H1 (cell line): ENCODE measurements around the gene LRP1. TPM values are rescaled to one million over a fixed set of nuclear protein-coding genes. Genes with fewer than 3 reads are reported as not detected.

Experiments used
- ASH2L ChIP-seq: fragments of 200-600, 300-600 bp; sonication (generic); IDR thresholded peaks from one replicate; pipeline ENCODE4 v1.7.1; 2017; ENCODE audit warnings: low read length
- CHD2 ChIP-seq: IDR thresholded peaks from 2 replicates; pipeline ENCODE4 v1.6.1; 2012; ENCODE audit warnings: low read length, improper control_type of control experiment
- CREB1 ChIP-seq: IDR thresholded peaks from 2 replicates; pipeline ENCODE4 v1.6.1; 2012; ENCODE audit warnings: inconsistent platforms
- CTBP2 ChIP-seq: IDR thresholded peaks from 2 replicates; pipeline ENCODE4 v1.7.0; 2011; ENCODE audit warnings: borderline replicate concordance, mild to moderate bottlenecking, moderate library complexity, mixed read lengths, low read length; ENCODE audit not compliant: insufficient read depth, insufficient read length
- EGR1 ChIP-seq: IDR thresholded peaks from 2 replicates; pipeline ENCODE4 v1.6.1; 2011; ENCODE audit warnings: low read depth, low read length, borderline replicate concordance
- KDM5A ChIP-seq: fragments of 200-600 bp; IDR thresholded peaks from 2 replicates; pipeline ENCODE4 v1.7.1; 2012; ENCODE audit warnings: mild to moderate bottlenecking, low read length, inconsistent platforms, mixed read lengths
- SIN3A ChIP-seq, 2 experiments: IDR thresholded peaks in 1 of 2; conservative IDR thresholded peaks in 1 of 2; 2 replicates each; pipeline ENCODE4 v1.6.1; 2011 to 2012; ENCODE audit warnings: low read length in 2 of 2, improper control_type of control experiment in 1 of 2, low read depth in 1 of 2, mild to moderate bottlenecking in 1 of 2
- SIRT6 ChIP-seq: IDR thresholded peaks from one replicate; pipeline ENCODE4 v1.7.1; 2012; ENCODE audit warnings: low read length, inconsistent platforms
- SP1 ChIP-seq: IDR thresholded peaks from 2 replicates; pipeline ENCODE4 v1.6.1; 2011; ENCODE audit warnings: low read depth, low read length
- SP4 ChIP-seq: IDR thresholded peaks from 2 replicates; pipeline ENCODE4 v1.6.1; 2012; ENCODE audit warnings: low read length, inconsistent platforms
- SUZ12 ChIP-seq: fragments of 200-600 bp; sonication (generic); IDR thresholded peaks from 2 replicates; pipeline ENCODE4 v1.6.1; 2012; ENCODE audit warnings: mild to moderate bottlenecking, inconsistent platforms, low read length, moderate library complexity, mixed read lengths
- TEAD4 ChIP-seq: IDR thresholded peaks from 2 replicates; pipeline ENCODE4 v1.6.1; 2012; ENCODE audit warnings: low read depth, low read length, inconsistent platforms, mixed read lengths
- polyA plus RNA-seq, 7 experiments: library from polyadenylated mRNA; depleted of rRNA in 3 of 7; stranded (reverse) in 5 of 7; unstranded in 2 of 7; fragments of >200 nt in 5 of 7; fragments of 200-250 nt in 2 of 7; gene quantifications; 1 replicate in 5 of 7; 2 replicates in 1 of 7; 4 replicates in 1 of 7; pipeline versions ENCODE4 v1.2.1 to v1.2.3, GENCODE V29; 2011 to 2013; ENCODE audit warnings: missing spikeins in 2 of 7, mixed read lengths in 2 of 7
- total RNA-seq: library from RNA; stranded (reverse); fragmentation: NEBNext Ultra II Directional; extraction: Animal tissue kit (Norgen Biotek cat#: 25700); gene quantifications from 2 replicates; pipeline ENCODE4 v1.2.1, GENCODE V29; 2021
- TF ChIP-seq, protein P1 (sequence below), 3 experiments: IDR thresholded peaks; 1 replicate in 2 of 3; 2 replicates in 1 of 3; pipeline versions ENCODE4 v1.5.1 to v1.6.1; 2011; ENCODE audit warnings: low read length in 3 of 3, mild to moderate bottlenecking in 3 of 3, inconsistent platforms in 2 of 3, low read depth in 1 of 3, moderate library complexity in 1 of 3; ENCODE audit not compliant: insufficient read depth in 1 of 3; ENCODE audit errors: control extremely low read depth in 1 of 3
- TF ChIP-seq, protein P2 (sequence below): IDR thresholded peaks from 2 replicates; pipeline ENCODE4 v1.6.1; 2012; ENCODE audit warnings: inconsistent platforms
- TF ChIP-seq, protein P3 (sequence below): IDR thresholded peaks from 2 replicates; pipeline ENCODE4 v1.6.1; 2011; ENCODE audit warnings: low read depth, mild to moderate bottlenecking, low read length; ENCODE audit not compliant: insufficient read depth

Gene LRP1
- total and polyA plus RNA-seq, 2 of the 8 experiments (the other 6 are each of a cell fraction or from before 2014, with no cell fraction given): 35.3 to 92.5 TPM

DNA sequence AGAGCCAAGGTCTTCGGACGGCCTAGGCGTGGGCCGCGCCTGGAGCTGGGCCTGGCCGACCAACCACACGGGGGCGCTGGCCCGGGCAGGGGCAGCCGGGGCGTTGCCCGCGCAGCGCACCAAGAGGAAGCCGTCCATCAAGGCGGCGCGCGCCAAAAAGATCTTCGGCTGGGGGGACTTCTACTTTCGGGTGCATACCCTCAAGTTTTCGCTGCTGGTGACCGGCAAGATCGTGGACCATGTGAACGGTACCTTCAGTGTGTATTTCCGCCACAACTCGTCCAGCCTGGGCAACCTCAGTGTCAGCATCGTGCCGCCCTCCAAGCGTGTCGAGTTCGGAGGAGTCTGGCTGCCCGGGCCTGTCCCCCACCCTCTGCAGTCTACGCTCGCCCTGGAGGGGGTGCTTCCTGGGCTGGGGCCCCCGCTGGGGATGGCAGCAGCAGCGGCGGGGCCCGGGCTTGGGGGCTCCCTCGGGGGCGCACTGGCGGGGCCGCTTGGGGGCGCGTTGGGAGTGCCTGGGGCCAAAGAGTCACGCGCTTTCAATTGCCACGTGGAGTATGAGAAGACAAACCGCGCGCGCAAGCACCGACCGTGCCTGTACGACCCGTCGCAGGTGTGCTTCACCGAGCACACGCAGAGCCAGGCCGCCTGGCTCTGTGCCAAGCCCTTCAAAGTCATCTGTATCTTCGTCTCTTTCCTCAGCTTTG lies 96.8 kb downstream of the LRP1 start (continued):
- TF ChIP-seq ASH2L (peak; percentile 56), CHD2 (0 out of 2 replicates have a peak, but pooled peaks have one; percentile 32), SIN3A (conservative IDR thresholded peaks at IDR 0.05 in 1 of 2, IDR thresholded peaks at IDR 0.05 in 1 of 2; ENCODE audit: low read depth in 1 of 2, low read length in 2 of 2) (peak in 1 of 2 experiments; percentile 38; a peak in 1 of 4 replicates), CTBP2 (peak; percentile 61), SP4 (0 out of 2 replicates have a peak, but pooled peaks have one; percentile 16), EGR1 (0 out of 2 replicates have a peak, but pooled peaks have one; percentile 47), SP1 (0 out of 2 replicates have a peak, but pooled peaks have one; percentile 7), SUZ12 (peak; percentile 68), CREB1 (peak; percentile 49; the same call in 1 of the 2 replicates), SIRT6 (no peak), TEAD4 (peak; percentile 36; the same call in 1 of the 2 replicates), KDM5A (no peak)
- TF ChIP-seq, protein P1, sequence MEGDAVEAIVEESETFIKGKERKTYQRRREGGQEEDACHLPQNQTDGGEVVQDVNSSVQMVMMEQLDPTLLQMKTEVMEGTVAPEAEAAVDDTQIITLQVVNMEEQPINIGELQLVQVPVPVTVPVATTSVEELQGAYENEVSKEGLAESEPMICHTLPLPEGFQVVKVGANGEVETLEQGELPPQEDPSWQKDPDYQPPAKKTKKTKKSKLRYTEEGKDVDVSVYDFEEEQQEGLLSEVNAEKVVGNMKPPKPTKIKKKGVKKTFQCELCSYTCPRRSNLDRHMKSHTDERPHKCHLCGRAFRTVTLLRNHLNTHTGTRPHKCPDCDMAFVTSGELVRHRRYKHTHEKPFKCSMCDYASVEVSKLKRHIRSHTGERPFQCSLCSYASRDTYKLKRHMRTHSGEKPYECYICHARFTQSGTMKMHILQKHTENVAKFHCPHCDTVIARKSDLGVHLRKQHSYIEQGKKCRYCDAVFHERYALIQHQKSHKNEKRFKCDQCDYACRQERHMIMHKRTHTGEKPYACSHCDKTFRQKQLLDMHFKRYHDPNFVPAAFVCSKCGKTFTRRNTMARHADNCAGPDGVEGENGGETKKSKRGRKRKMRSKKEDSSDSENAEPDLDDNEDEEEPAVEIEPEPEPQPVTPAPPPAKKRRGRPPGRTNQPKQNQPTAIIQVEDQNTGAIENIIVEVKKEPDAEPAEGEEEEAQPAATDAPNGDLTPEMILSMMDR (IDR thresholded peaks at IDR 0.05; ENCODE audit: control extremely low read depth in 1 of 3, insufficient read depth in 1 of 3, low read depth in 1 of 3, low read length in 3 of 3): peak in 2 of 3 experiments; percentile 96 to 98; a peak in 3 of 4 replicates
- TF ChIP-seq, protein P2, sequence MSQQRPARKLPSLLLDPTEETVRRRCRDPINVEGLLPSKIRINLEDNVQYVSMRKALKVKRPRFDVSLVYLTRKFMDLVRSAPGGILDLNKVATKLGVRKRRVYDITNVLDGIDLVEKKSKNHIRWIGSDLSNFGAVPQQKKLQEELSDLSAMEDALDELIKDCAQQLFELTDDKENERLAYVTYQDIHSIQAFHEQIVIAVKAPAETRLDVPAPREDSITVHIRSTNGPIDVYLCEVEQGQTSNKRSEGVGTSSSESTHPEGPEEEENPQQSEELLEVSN: peak; percentile 55
- TF ChIP-seq, protein P3, sequence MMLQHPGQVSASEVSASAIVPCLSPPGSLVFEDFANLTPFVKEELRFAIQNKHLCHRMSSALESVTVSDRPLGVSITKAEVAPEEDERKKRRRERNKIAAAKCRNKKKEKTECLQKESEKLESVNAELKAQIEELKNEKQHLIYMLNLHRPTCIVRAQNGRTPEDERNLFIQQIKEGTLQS: no peak
